HEK293T (cell line): ENCODE results near the gene MMP11.

ENCODE experiments used
- CTCF ChIA-PET: fragments of 350-600 bp; formaldehyde crosslinking; extraction: SDS; loops from one replicate; lab custom pipeline; 2021; ENCODE audit warnings: antibody characterized with exemption, inconsistent platforms; lab: Yijun Ruan, JAX
- POLR2A ChIA-PET: fragments of 350-600 bp; formaldehyde crosslinking; extraction: SDS; loops from one replicate; lab custom pipeline; 2020; ENCODE audit warnings: antibody characterized with exemption, inconsistent platforms; lab: Yijun Ruan, JAX
- DNase-seq: peaks from one replicate; pipeline ENCODE4 v3.0.0; 2012; ENCODE audit warnings: mixed read lengths; ENCODE audit errors: extremely low spot score
- ARNT ChIP-seq: fragments of 450-650 bp; IDR thresholded peaks from 2 replicates; pipeline ENCODE4 v1.6.1; 2017; ENCODE audit warnings: mild to moderate bottlenecking
- BHLHE40 ChIP-seq: fragments of 450-650 bp; IDR thresholded peaks from 2 replicates; pipeline ENCODE4 v1.6.1; 2016; ENCODE audit warnings: mild to moderate bottlenecking, moderate library complexity, borderline replicate concordance
- CTBP1 ChIP-seq: fragments of 450-650 bp; IDR thresholded peaks from 2 replicates; pipeline ENCODE4 v1.6.1; 2016; ENCODE audit warnings: borderline replicate concordance
- ELF4 ChIP-seq: fragments of 450-650 bp; IDR thresholded peaks from 2 replicates; pipeline ENCODE4 v1.6.1; 2017; ENCODE audit warnings: antibody characterized with exemption
- FOXA1 ChIP-seq: fragments of 450-650 bp; IDR thresholded peaks from 2 replicates; pipeline ENCODE4 v1.6.1; 2016; ENCODE audit warnings: mild to moderate bottlenecking
- FOXK2 ChIP-seq: fragments of 450-650 bp; IDR thresholded peaks from 2 replicates; pipeline ENCODE4 v1.6.1; 2016; ENCODE audit warnings: mild to moderate bottlenecking
- FOXM1 ChIP-seq: fragments of 450-650 bp; IDR thresholded peaks from 2 replicates; pipeline ENCODE4 v1.6.1; 2017; ENCODE audit warnings: mild to moderate bottlenecking, borderline replicate concordance
- HDGF ChIP-seq: fragments of 450-650 bp; IDR thresholded peaks from 2 replicates; pipeline ENCODE4 v1.6.1; 2017; ENCODE audit warnings: antibody characterized with exemption, borderline replicate concordance
- L3MBTL2 ChIP-seq: fragments of 450-650 bp; conservative IDR thresholded peaks from 2 replicates; pipeline ENCODE4 v1.6.1; 2016; ENCODE audit warnings: mild to moderate bottlenecking
- LEF1 ChIP-seq: fragments of 450-650 bp; IDR thresholded peaks from 2 replicates; pipeline ENCODE4 v1.6.1; 2017; ENCODE audit warnings: mild to moderate bottlenecking, borderline replicate concordance
- NFRKB ChIP-seq: fragments of 450-650 bp; IDR thresholded peaks from 2 replicates; pipeline ENCODE4 v1.6.1; 2016; ENCODE audit warnings: mild to moderate bottlenecking, moderate library complexity
- SP1 ChIP-seq: fragments of 450-650 bp; IDR thresholded peaks from 2 replicates; pipeline ENCODE4 v1.6.1; 2017
- SUZ12 ChIP-seq: fragments of 450-650 bp; IDR thresholded peaks from 2 replicates; pipeline ENCODE4 v1.6.1; 2016; ENCODE audit warnings: mild to moderate bottlenecking
- TARDBP ChIP-seq: fragments of 450-650 bp; IDR thresholded peaks from 2 replicates; pipeline ENCODE4 v1.6.1; 2016
- ZNF384 ChIP-seq: fragments of 450-650 bp; IDR thresholded peaks from 2 replicates; pipeline ENCODE4 v1.6.1; 2016
- TF ChIP-seq, protein P1 (sequence below): fragments of 450-650 bp; IDR thresholded peaks from 2 replicates; pipeline ENCODE4 v1.6.1; 2016

MMP11 gene

DNA sequence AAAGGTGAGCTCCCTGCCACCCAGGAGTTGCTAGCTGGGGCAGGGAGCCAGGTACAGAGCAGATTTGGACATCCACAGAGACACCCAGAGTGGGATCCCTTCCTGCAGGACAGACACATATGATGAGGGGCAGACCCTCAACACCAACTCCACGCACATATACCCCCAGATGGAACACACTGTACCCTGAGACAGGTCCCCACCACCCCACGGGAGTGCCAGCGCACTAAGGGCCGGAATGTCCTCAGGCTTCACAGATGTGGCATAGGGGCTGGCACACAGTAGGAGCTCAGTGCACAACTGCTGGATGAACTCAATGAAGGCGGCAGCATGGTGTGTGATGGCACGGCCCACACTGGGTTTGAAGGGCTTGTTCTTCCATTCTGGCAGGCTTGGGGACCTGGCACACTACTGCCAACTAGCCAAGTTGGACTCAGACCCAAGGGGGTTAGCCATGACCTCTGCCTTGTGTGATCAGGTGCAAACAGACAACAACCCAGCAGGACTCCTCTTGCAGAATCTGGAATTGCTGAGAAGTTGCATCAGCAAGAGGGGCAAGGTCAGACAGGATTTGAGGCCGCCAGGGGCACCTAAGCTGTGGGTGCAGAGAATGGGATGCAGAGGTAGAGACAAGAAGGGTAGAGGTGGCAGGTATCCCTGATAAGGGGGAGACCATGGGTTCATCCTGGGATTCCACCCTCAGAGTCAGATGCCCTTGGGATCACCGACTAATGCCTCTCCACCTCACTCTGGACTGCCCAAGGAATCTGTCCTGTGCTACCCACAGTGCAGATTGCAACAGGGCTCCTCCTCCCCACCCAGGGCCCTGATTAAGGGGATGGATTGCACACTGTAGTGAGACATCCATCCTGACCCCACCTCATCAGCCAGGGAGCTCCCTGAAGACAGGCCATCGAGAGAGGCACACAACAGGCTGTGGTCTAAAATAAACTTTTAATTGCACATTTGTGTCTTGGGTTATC lies 7.5 kb upstream of the MMP11 start:
- ChIA-PET CTCF (no interaction called here), POLR2A (interaction anchor here (1.2 kb wide), 1 partner anchor 10 kb away, joined by 4 read pairs; no protein-coding TSS in a partner anchor)
- TF ChIP-seq TARDBP (no peak), FOXK2 (no peak), SP1 (no peak), NFRKB (no peak), ELF4 (no peak)
- DNase-seq = no peak

DNA sequence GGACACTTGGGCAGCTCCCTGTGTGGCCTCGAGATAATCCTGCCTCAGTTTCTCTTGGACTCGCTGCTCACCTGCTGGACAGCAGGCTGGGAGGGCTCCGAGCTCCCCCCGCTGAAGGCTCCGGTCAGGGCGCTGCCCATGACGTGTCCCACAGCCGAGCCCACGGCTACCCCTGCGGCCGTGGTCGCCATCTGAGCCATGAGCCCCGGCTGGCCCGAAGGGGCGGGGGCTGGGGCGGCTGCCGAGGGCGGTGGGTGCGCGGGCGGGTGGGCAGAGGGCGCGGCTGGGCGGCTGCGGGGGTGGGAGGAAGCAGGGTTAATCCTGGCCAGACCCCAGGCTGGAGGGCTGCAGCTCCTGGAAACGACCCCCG lies 5.4 kb upstream of the MMP11 start:
- POLR2A ChIA-PET = interaction anchor here (0.6 to 2.6 kb wide), 18 partner anchors 8 to 204 kb away, joined by 3 to 19 read pairs (median 4); partner anchors contain the start of genes MIF, SLC2A11, VPREB3 and ZNF70
- TF ChIP-seq FOXM1 (no peak), ELF4 (no peak), NFRKB (no peak), HDGF (no peak), FOXA1 (no peak), SUZ12 (no peak), ARNT (no peak), BHLHE40 (no peak), SP1 (no peak), CTBP1 (no peak), FOXK2 (no peak), LEF1 (no peak), L3MBTL2 (no peak), TARDBP (no peak), ZNF384 (no peak)
- CTCF ChIA-PET = interaction anchor here (0.6 to 1.1 kb wide), 7 partner anchors 8 to 85 kb away, joined by 3 to 5 read pairs (median 3); no protein-coding TSS in a partner anchor
- DNase-seq = no peak

DNA sequence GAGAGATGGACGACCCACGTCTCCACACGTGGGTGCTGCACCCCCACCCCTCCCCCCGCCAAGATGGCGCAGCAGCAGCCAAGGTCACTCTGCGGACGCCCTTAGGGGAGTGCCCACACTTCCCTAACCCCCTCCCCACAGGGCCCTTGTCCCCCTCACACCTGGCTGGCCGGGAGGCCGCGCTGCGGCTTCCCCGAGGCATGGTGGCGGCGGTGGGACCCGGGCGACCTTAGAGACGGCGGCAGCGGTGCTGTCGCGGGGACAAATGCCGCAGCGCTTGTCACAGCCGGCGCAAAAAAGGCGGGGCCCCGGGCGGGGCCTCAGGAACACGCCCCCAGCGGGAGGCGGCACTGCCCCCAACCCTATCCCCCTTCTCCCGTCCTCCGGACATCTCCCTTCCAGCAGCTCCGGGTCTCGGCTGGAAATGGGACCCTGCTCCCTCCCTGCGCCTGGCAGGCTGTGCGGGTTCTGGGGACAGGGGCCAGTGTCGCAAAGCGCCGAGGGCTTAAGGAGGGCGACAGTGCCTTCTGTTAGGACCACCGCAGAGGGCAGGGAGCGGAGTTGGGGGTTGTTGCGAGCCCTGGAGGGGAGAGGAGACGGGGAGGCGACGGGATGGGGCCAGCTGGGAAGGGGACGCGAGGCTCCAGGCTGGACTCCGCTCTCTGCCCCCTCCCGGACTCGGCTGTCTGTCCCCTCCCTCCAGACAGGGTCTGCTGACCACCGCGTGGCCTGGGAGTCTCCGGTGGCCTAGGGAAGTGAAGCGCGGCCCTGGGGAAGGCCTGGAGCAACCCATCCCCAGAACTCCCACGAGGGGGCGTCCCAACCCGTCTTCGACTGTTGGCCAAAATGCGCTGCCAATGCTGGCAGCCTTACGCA lies 4.7 kb upstream of the MMP11 start, which contains the start of gene CHCHD10:
Gene CHCHD10, minus strand, starts transcription at position 300 of the 876 bp plus-strand sequence. Its CDS starts 98 bp downstream, at position 202.
- CTCF ChIA-PET = interaction anchor here (0.6 to 1.2 kb wide), 8 partner anchors 8 to 85 kb away, joined by 3 to 7 read pairs (median 3); no protein-coding TSS in a partner anchor
- TF ChIP-seq FOXK2 = no peak
- peak; percentile 69 for TF ChIP-seq L3MBTL2
- TF ChIP-seq LEF1 = peak; percentile 33; the same call in 1 of the 2 replicates
- TF ChIP-seq ELF4 = no peak
- TF ChIP-seq BHLHE40 = no peak
- TF ChIP-seq FOXM1 = no peak
- peak; percentile 99 for TF ChIP-seq HDGF
- no peak for TF ChIP-seq FOXA1
- no peak for TF ChIP-seq TARDBP
- no peak for TF ChIP-seq SUZ12
- no peak for TF ChIP-seq ZNF384
- DNase-seq = peak; percentile 92
- POLR2A ChIA-PET = interaction anchor here (0.8 to 2.6 kb wide), 16 partner anchors 9 to 126 kb away, joined by 3 to 19 read pairs (median 4); partner anchors contain the start of genes MIF, SLC2A11, VPREB3 and ZNF70

DNA sequence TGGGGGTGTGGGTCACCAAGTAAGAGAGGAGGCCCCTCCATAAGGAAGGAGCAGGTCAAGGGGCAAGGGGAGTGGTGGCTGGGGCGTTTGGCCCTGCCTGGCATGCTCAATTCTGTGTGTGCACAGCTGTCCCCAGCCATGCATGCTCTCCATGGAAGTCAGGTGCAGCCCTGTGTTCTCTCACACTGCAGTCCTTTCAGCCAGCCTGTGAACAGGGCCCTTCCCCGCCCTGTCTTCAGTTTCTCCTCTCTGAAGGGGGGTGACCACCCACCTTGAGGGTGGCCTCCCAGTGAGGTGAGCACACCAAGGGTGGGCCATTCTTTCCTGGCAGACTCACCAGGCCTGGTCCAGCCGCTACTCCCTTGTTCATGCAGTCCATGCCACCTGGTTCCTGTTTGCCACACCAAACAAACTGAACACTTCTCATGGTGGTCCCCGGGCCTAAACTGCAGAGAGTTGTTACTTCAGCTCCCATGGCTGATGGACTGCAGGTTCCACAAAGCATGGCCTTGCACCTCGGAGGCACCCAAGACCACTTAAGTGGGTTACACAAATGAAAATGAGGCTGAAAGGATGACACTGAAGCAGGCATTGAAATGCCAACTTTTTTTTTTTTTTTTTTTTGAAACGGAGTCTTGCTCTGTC lies 3.2 kb upstream of the MMP11 start:
- CTCF ChIA-PET = interaction anchor here (0.6 to 1.2 kb wide), 4 partner anchors 12 to 81 kb away, joined by 3 to 7 read pairs (median 4); no protein-coding TSS in a partner anchor
- POLR2A ChIA-PET = interaction anchor here (0.9 to 2.6 kb wide), 2 partner anchors 80 to 88 kb away, joined by 3 to 15 read pairs (median 3); partner anchors contain the start of gene SLC2A11
- no peak for DNase-seq
- TF ChIP-seq L3MBTL2 = no peak
- TF ChIP-seq FOXK2 = no peak
- no peak for TF ChIP-seq BHLHE40
- TF ChIP-seq SP1 = no peak
- TF ChIP-seq NFRKB = no peak

DNA sequence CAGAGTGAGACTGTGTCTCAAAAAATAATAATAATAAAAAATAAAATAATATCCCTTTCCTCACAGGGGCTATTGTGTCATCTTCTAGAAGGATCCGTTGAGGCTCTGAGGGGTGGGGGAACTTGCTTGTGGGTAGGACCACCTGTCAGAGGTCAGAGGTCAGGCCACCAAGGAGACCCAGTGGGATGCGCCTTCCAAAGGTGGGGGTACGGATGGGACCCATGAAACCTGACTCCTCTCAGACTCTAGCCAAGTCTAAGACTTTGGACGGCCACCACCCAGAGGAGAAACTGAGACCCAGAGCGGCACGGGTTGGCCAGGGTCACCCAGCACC lies 367 bp upstream of the MMP11 start:
- TF ChIP-seq BHLHE40 (no peak), ARNT (no peak), ELF4 (no peak)
- POLR2A ChIA-PET = interaction anchor here (0.8 to 1.0 kb wide), 2 partner anchors 13 to 85 kb away, joined by 3 to 4 read pairs; partner anchors contain the start of gene SLC2A11
- no peak for DNase-seq
- CTCF ChIA-PET = interaction anchor here (0.7 kb wide), 1 partner anchor 1561 kb away, joined by 3 read pairs; no protein-coding TSS in a partner anchor

DNA sequence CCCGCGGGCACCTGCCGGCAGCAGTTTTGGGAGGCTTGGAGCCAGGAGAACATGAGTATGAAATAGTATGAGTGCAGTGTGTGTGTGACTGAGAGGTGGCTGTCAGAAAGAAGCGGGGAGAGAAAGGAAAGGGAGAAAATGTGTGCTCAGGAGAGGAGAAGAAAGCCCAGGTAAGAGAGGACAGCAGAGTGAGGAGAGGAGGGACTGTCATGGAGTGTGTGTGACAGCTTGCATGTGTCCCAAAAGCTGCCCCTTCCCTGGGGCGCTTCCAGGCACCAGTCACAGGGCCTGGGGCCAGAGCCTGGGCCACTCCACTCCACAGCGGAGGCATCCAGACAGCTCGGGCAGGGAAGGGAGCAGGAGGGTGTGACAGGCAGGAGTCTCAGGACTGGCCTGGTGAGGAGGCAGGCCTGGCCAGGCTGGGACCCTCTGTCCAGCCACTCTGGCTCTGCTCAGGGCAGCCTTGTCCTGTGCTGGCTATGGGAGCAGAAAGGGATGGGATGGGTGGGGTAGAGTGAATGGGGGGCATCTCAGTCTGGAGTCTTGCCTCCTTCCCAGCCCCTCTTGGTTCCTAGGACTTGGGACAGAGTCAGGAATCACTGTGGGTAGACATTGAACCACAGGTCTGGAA lies 949 bp downstream of the MMP11 start:
- TF ChIP-seq SP1 (no peak), SUZ12 (no peak), L3MBTL2 (no peak), HDGF (no peak), ARNT (no peak), ZNF384 (no peak), FOXA1 (no peak), FOXK2 (no peak), ELF4 (no peak), FOXM1 (no peak), LEF1 (no peak), NFRKB (no peak), CTBP1 (no peak), BHLHE40 (no peak), TARDBP (no peak)
- TF ChIP-seq, protein P1, sequence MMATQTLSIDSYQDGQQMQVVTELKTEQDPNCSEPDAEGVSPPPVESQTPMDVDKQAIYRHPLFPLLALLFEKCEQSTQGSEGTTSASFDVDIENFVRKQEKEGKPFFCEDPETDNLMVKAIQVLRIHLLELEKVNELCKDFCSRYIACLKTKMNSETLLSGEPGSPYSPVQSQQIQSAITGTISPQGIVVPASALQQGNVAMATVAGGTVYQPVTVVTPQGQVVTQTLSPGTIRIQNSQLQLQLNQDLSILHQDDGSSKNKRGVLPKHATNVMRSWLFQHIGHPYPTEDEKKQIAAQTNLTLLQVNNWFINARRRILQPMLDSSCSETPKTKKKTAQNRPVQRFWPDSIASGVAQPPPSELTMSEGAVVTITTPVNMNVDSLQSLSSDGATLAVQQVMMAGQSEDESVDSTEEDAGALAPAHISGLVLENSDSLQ = no peak

More for the DNA sequence above, 949 bp downstream of the MMP11 start:
- no peak for DNase-seq
- POLR2A ChIA-PET = interaction anchor here (2.6 to 3.3 kb wide), 2 partner anchors 12 to 84 kb away, joined by 16 to 23 read pairs; partner anchors contain the start of genes SLC2A11 and SMARCB1
- CTCF ChIA-PET = interaction anchor here (0.6 to 1.2 kb wide), 3 partner anchors 11 to 84 kb away, joined by 3 to 4 read pairs (median 4); partner anchors contain the start of gene SLC2A11
